ENCODE data around the gene SERPINA1. TPM values are rescaled to one million over a fixed set of nuclear protein-coding genes. Genes with fewer than 3 reads are reported as not detected.

SERPINA1 gene
- total RNA-seq, 1 experiment from 2014 or later, result 5.1 TPM

DNA sequence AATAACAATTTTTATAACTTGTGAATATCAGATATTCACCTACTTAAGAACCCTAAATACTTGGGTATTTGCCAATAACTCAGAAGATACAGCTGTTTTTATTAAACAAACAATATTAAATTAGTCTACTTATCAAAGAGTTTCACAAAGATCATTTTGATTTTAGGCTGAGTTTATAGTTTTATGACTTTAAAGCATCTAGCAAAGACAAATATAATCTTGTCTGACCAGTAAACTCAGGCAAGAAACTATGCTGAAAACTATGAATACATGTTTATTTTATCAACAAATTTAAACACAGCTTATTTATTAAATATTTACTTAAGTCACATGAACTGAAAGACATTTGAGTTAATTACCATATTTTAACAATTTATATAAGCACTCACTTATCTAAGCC, 18.5 kb upstream of the SERPINA1 start:
- TF ChIP-seq KAT7 (CRISPR knock-in tag; IDR thresholded peaks at IDR 0.05; ENCODE audit: borderline replicate concordance) (no peak), ZNF396 (CRISPR knock-in tag; IDR thresholded peaks at IDR 0.05; ENCODE audit: borderline replicate concordance) (no peak), EMX1 (CRISPR knock-in tag; IDR thresholded peaks at IDR 0.05) (no peak), AFF4 (CRISPR knock-in tag; IDR thresholded peaks at IDR 0.05; ENCODE audit: borderline replicate concordance) (no peak), PREB (CRISPR knock-in tag; IDR thresholded peaks at IDR 0.05; ENCODE audit: borderline replicate concordance) (no peak), CREM (CRISPR knock-in tag; IDR thresholded peaks at IDR 0.05) (no peak), HMGA2 (CRISPR knock-in tag; IDR thresholded peaks at IDR 0.05) (no peak), MAX (CRISPR knock-in tag; IDR thresholded peaks at IDR 0.05) (no peak), SP1 (CRISPR knock-in tag; conservative IDR thresholded peaks at IDR 0.05) (no peak), SMAD3 (CRISPR knock-in tag; IDR thresholded peaks at IDR 0.05; ENCODE audit: borderline replicate concordance) (no peak)
- no peak overlapping the region for H3K4me3 Mint-ChIP-seq
- ATAC-seq (no peak), DNase-seq (ENCODE audit: low spot score) (no peak)
- peaks cover 15% of the 10 kb centered on the region for H3K9me3 Mint-ChIP-seq
- ChIA-PET CTCF (interaction anchor here (0.7 to 1.8 kb wide), 3 partner anchors 9 to 80 kb away, joined by 3 to 6 read pairs (median 3); no protein-coding TSS in a partner anchor), POLR2A (no interaction called here)
- H3K27ac Mint-ChIP-seq, result no peak overlapping the region
- no peaks in the 10 kb centered on the region for H3K27me3 Mint-ChIP-seq (ENCODE audit: low read depth)
- peaks cover 4% of the 10 kb centered on the region for H3K36me3 Mint-ChIP-seq
- peaks cover 18% of the 10 kb centered on the region for H3K4me1 Mint-ChIP-seq

GRCh38 chr14:94405486-94405885, 17.1 kb upstream of the SERPINA1 start:
- H3K27me3 Mint-ChIP-seq (ENCODE audit: low read depth), result no peaks in the 10 kb centered on the region
- peaks cover 18% of the 10 kb centered on the region for H3K4me1 Mint-ChIP-seq
- CTCF ChIA-PET, result no interaction called here
- no peak overlapping the region for H3K4me3 Mint-ChIP-seq
- H3K36me3 Mint-ChIP-seq, result peaks cover 4% of the 10 kb centered on the region
- peaks cover 9% of the 10 kb centered on the region for H3K9me3 Mint-ChIP-seq
- H3K27ac Mint-ChIP-seq, result no peak overlapping the region
- DNase-seq (ENCODE audit: low spot score), result no peak
- no peak for ATAC-seq
- POLR2A ChIA-PET, result no interaction called here
- TF ChIP-seq ESRRA (CRISPR knock-in tag; IDR thresholded peaks at IDR 0.05; ENCODE audit: borderline replicate concordance) (no peak), TCF7 (CRISPR knock-in tag; IDR thresholded peaks at IDR 0.05; ENCODE audit: low read depth) (no peak), TEAD1 (CRISPR knock-in tag; IDR thresholded peaks at IDR 0.05) (no peak), CREM (CRISPR knock-in tag; IDR thresholded peaks at IDR 0.05) (no peak), ZNF121 (CRISPR knock-in tag; IDR thresholded peaks at IDR 0.05) (no peak), FOXJ3 (CRISPR knock-in tag; IDR thresholded peaks at IDR 0.05; ENCODE audit: borderline replicate concordance) (no peak), JUN (CRISPR knock-in tag; IDR thresholded peaks at IDR 0.05) (no peak), SMAD3 (CRISPR knock-in tag; IDR thresholded peaks at IDR 0.05; ENCODE audit: borderline replicate concordance) (no peak), CREB1 (CRISPR knock-in tag; IDR thresholded peaks at IDR 0.05) (no peak), AFF4 (CRISPR knock-in tag; IDR thresholded peaks at IDR 0.05; ENCODE audit: borderline replicate concordance) (no peak), ETV6 (CRISPR knock-in tag; IDR thresholded peaks at IDR 0.05) (no peak)
- TF ChIP-seq, protein P1, sequence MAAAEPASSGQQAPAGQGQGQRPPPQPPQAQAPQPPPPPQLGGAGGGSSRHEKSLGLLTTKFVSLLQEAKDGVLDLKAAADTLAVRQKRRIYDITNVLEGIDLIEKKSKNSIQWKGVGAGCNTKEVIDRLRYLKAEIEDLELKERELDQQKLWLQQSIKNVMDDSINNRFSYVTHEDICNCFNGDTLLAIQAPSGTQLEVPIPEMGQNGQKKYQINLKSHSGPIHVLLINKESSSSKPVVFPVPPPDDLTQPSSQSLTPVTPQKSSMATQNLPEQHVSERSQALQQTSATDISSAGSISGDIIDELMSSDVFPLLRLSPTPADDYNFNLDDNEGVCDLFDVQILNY (CRISPR knock-in tag; IDR thresholded peaks at IDR 0.05), result no peak
- TF ChIP-seq, protein P2, sequence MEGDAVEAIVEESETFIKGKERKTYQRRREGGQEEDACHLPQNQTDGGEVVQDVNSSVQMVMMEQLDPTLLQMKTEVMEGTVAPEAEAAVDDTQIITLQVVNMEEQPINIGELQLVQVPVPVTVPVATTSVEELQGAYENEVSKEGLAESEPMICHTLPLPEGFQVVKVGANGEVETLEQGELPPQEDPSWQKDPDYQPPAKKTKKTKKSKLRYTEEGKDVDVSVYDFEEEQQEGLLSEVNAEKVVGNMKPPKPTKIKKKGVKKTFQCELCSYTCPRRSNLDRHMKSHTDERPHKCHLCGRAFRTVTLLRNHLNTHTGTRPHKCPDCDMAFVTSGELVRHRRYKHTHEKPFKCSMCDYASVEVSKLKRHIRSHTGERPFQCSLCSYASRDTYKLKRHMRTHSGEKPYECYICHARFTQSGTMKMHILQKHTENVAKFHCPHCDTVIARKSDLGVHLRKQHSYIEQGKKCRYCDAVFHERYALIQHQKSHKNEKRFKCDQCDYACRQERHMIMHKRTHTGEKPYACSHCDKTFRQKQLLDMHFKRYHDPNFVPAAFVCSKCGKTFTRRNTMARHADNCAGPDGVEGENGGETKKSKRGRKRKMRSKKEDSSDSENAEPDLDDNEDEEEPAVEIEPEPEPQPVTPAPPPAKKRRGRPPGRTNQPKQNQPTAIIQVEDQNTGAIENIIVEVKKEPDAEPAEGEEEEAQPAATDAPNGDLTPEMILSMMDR (IDR thresholded peaks at IDR 0.05), result no peak
- TF ChIP-seq, protein P3, sequence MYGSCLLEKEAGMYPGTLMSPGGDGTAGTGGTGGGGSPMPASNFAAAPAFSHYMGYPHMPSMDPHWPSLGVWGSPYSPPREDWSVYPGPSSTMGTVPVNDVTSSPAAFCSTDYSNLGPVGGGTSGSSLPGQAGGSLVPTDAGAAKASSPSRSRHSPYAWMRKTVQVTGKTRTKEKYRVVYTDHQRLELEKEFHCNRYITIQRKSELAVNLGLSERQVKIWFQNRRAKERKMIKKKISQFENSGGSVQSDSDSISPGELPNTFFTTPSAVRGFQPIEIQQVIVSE (CRISPR knock-in tag; IDR thresholded peaks at IDR 0.05; ENCODE audit: borderline replicate concordance), result no peak
